NOMO-1 treated with DMSO at 0.1 percent for 48 hours (cell line): ENCODE measurements around the gene RAPGEF1.
"Not testable (repeated sequence)": the region's sequence is repeated elsewhere in the genome, so short reads cannot be mapped to it uniquely, and the experiment has no call there.

Experiments used
- DNase-seq: peaks from one replicate; lab custom pipeline; 2025; ENCODE audit not compliant: unreplicated experiment; lab: John Stamatoyannopoulos, UW

RAPGEF1 gene

DNA sequence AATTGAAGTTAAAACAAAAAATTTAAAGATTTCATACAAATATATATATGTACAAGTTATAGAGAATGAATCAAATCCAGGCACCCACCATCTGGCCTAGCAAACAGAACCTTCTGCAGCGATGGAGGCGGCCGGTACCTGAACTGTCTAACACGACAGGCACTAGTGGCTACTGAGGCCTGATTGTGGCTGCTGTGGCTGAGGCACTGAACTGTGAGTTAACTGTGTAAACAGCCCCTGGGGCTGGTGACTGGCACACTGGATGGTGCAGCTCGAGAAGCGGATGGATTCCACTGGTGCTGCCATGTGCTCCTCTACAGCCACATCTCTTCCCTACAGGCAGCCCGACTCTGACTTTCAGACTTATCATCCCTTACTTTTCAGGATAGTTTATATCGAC is 82.4 kb downstream of the RAPGEF1 start:
- DNase-seq = no peak

DNA sequence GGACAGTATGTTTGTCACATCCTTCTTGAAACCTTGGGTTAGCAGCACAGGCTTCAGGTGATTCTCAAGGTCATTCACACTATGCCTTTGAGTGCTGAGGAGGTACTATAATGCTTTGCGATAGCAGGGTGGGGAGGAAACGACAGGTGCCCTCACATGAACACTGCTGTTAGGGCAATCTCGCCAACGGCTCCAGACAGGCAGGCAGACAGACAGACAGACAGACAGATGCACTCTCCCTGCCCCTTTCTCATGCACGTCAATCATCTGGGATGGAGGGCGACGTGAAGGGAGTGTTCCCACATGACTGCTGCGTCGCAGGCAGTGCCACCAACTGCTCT is 82.9 kb downstream of the RAPGEF1 start:
- DNase-seq = no peak

DNA sequence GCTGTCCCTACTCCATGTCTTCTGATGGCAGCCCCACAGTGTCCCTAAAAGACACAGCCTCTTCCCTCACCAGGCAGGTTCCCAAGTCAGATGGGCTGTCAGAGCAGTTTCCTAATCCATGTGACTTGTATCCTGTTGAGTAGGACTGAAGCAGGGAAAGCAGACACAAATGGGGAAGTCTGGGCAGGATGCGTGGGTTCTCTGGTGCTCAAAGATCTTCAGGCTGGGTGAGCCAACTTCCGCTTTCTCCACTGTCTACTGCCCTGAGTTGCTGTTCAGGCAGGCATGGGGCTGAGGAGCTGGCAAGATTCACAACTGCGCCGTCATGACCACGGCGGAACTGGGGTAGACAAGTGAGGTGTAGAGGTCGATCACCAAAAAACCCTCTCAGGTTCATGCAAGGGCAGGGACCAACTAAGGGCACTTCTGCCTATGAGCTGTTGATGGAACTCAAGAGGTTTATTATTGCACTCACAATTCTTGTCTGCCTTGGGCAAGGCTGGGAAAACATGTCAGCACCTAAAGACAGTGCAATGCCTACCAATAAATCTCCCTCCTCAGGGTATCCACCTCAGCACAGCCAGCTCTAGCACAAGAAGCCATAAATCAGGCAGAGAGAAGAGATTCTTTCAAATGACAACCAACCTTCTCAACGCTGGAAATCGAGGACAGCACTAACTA is 83.4 kb downstream of the RAPGEF1 start:
- DNase-seq = peak; percentile 99

DNA sequence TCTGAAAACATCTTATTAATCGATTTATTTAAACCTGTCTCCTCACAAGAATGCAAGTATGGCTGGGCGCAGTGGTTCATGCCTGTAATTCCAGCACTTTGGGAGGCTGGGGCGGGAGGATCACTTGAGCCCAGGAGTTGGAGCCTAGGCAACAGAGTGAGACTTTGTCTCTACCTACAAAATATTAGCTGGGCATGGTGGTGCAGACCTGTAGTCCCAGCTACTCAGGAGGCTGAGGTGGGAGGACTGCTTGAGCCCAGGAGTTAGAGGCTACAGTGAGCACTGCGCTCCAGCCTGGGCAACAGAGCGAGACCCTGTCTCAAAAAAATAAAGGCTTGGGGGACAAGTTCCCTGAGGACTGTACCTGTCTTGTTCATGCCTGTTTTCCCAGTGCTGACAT is 85.5 kb downstream of the RAPGEF1 start:
- not testable (repeated sequence) for DNase-seq

DNA sequence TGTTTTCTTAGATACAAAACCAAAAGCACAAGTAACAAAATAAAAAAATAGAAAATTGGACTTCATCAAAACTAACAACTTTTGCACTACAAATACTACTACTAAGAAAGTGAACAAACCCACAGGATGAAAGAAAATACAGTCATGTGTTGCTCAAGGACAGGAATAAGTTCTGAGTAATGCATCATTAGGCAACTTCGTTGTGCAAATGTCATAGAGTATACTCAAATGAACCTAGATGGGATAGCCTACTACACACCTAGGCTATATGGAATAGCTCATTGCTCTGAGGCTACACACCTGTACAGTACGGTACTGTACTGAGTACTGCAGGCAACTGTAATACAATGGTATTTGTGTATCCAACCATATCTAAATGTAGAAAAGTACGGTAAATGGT is 88.3 kb downstream of the RAPGEF1 start:
- DNase-seq = peak; percentile 81

DNA sequence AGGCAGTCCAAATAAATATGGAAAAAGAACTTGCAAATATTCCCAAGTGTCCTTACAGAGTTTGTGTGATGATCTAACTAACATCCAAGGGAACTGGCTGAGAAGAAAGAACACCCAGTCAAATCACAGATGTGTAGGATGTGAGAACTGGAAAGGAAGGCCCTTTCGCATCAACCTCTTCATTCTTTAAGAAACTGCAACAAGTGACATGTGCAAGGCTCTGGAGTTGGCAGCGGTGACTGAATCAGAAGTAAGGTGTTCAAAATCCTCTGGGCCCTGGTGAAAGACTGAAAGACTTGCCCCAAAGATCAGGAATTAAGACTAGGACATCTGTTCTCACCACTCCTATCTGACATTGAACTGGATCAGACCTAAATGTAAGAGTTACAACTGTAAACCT is 88.7 kb downstream of the RAPGEF1 start:
- DNase-seq = no peak

DNA sequence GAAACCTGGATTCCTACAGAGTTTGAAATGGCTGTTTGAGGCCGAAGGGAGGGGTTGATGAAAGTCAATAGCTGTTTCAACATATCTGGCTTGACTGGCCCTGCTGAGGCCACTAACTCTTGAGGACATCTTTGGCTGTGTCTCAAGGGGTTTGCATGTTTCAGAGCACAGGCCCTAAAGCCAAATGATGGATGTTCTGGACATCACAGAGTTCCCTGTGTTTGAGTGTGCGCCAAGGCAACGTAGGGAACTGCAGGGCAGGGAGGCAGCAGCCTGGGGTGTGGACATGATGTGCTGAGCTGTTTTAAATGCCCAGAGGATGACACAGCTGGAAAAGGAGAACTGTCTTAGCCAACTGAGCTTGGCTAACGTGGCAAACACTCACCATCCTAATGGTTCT is 89.6 kb downstream of the RAPGEF1 start:
- peak; percentile 9 for DNase-seq

DNA sequence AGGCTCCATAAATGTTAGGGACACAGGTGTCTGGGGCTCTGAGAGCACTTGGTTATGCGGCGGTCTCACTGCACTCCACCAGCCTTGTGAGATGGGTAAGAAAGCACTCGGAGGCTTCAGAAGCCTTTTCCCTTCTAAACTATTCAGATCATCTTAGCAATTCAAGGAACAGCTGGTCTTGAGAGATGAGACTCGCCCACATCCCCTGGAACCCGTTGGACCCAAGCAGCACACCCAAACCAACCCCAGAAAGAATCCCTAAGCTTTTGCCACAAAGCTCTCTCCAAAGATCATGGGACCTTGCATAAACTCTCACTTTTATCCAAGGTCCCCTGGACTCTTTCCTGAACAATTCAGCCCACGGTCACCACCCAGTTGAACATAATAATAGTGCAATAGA is 90.2 kb downstream of the RAPGEF1 start:
- DNase-seq = no peak

DNA sequence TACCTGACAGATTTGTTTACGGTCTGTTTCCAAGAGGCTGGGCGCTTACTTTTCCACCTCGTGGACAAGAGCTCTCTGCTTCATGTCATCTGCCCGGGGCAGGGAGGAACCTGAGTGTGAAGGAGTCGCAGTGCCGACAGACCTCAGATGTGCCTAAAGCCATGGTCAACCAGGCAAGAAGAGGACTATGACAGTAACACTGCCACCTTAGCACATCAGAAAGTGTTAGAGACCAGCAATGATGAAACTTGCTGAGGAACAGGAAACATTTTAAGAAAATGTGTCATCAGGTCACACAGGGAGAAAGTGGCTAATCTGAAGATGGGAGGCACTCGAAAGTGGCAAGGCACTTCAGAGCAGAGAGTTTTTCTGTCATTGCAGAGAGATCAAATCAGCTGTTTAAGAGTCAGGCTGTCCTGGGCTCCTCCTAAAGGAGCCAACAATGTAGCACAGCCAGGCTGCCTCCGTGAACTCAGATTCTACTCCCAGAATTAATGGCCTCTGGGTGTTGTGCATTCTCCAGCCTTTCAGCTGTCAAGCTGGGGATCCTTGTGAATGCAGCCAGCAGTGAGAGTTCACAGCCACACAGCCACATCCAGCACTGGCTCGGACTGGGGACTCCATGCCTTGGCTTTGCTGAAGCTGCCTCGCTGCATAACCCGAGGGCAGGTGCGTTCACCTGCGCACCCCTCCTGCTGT is 94.6 kb downstream of the RAPGEF1 start:
- DNase-seq = peak; percentile 44

DNA sequence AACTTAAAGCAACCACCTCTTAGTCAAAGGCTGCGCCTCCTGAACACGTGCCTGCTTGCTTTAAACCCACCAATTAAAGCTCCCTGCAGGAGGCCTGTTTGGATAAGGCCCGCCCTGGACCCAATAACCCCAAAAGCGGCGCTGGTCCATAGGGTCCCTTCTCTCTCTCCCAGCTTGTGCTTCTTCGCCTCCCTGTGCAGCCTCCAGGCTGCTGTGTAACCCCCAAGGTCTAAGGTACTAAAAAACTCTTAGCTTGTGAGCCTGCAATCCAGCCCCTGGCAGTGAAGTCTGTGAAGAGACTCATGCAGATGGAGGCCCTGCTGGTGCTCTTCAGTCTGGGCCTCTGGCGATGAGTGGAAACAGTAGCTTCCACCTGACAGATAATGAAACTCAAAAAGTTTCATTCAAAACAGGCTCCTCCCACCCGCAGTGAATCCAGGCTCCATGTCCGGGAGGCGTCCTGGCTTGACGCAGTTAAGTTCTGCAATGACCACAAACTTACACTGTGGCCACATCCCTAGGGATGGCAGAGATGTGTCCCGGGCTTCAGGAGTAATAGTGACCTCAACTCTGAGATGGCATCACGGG is 97.3 kb downstream of the RAPGEF1 start:
- DNase-seq = no peak

DNA sequence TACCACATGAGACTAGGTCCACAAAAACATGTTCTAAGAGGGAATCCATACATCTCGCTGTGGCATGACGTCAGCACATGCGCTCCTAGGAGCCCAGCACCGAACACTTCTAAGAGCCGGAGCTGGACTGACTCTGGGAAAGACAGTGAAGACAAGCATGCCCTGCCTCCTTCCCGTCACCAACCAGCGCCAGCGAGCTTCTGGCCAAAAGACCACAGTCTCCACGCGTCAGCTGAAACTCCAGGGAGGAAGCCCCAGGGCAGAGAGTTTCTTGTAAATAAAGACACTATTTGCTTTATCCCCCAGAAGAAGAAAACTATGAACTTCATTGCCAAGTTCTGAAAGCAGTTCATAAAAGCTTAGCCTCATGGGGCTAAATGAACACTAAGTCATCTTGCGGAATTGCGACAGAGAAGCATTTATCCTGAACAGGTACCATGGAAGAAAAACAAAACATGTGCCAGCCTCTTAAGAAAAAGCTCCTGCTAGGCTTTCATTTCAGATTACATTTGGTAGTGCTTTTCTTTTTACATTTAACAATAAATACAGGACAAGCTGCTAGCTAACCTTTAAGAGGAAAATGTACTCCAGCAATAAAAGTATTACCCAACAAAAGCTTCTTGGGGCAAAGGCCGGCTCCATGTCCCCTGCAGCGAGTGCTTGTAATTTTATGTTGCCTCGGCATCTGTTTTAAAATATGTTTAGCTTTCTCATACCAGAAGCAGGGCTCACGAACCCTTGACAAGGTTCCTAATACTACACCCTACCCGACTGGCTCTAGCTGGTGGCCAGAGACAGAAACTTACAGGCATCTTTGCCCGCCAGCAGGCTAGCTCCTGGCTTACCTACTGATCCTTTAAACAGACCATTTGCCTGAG is 98.0 kb downstream of the RAPGEF1 start:
- no peak for DNase-seq

DNA sequence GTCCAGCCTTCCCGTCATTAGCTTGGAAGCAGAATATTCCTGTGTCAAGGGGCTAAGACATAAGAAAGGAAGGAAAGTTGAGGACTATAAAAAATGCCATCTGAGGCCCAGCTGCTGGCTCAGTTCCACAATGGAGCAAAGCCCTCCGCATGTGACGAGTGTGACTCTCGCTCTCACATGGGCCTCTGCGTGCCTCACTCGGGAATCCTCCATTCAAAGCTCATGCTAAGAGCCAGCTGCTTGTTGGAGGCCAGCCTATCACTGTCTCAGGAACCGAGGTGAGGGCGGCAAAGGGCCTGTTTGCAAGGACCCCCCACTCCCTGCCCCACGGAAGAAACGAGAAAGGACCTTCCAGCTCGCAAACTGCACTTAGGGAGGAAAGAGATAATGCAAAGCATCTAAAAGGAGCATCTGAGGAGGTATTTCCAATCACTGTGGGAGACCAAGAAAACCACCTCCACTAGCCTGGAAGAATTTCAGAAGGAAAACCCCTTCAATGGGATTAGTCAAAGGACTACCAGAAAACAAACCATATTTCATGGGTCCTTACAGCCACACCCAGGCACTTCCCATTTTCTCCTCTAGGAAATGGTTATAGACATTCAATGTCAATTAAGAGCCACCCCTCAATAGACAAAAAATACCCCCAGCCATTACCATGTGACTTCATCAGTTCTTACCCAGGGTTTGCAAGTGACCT is 99.3 kb downstream of the RAPGEF1 start:
- DNase-seq = no peak

DNA sequence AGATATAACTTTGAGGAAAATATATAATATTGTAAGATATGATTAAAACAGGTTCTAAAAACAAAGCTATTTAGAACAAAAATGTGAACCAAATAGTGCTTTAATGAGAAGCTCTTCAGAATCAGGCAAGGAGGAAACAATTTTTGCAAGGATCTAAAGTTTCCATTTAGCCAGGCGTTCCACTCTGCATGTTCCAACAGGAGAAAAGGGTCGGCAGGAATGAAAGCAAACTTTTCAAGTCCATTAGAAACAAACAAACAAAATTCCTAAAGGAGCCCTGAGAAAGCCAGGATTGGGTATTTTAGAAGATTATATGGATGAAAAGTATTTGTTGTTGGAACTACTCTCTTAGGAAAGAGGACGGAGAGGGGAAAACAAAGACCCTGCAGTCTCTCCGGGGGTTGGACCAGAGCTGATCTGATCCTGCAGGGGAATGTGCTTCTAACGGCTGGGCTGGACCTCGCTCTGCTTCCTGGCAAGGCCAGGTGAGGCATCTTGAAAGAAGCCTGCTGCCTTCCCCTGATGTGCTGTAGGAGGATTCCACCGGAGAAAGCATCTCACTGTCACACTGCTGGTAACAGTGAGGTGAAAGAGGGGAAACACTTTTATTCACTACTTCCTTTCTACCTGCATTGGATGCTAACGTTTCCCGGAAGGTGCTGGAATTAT is 100.0 kb downstream of the RAPGEF1 start:
- DNase-seq = no peak

DNA sequence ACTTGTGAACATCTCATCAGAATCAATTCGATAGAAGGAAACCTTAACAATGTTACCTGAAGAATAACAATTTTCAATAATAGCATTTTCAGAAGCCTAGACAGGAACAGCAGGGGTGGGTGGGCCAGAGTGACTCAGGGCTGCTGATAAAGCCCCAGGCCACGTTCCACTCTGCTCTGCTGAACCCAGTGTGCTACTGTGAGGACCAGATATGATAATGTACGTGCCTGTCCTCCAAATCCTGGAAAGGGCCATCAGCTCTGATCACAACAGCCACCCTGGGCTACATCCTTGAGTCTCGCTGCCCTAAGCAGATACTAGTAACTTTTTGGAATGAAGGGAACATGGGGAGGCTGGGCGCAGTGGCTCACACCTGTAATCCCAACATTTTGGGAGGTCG is 103.3 kb downstream of the RAPGEF1 start:
- DNase-seq = no peak

DNA sequence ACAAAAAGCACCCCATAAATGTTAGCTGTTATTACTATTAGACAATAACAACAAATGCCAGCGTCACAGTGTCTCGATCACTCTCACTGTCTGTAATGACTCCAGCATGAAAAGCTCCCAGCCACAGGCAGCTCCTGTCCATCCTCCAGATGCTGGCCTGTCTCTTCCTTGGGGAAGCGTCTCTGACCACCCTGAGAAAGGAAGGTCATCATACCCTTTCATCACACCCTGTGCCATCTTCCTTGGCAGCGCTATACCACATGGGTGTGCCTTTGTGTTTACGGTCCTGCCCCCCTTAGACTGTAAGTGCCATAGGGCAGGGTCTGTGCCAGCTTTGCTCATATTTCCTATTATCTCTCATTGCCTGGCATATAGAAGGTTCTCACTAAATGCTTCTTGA is 104.0 kb downstream of the RAPGEF1 start:
- DNase-seq = no peak

DNA sequence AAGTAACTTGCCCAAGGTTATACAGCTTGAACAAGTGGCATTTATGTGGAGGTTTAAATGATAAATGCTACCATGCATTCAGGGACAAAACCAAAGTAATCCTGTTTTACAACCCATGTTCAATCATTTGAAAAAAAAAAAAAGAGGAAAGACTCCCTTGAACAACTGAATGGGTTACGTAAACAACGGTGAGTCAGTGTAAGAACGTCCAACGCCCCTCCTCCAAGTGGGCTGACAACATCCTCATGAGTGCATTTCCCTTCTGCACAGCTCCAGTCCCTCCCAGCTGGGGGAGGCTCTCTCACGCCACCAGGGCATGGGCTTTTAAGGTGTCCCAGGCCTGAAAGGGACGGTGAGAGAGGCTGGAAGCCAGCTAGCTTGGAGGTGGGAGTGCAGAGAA is 104.6 kb downstream of the RAPGEF1 start:
- DNase-seq = peak; percentile 98

DNA sequence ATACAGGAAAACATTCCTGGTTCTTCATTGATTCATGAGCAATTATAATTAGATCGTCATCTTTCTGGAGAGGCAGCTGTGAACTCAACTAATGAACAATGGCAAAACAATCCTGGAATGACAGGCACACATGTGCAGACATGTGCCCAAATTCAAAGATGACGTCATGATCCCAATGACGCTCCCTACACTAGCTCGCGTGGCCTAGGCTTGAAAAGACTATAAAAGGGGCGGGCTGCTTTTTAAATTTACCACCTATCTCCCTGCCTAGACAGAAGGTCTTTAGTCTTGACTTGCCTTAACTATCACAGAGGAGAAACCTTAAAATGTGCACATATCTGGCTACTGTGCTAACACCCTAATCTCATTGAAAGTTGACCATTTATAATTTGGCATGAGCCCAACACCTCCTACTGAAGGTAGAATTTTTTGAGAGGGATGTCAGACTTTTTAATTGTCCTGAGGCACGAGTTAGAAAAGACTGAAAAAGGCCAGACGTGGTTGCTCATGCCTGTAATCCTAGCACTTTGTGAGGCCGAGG is 106.3 kb downstream of the RAPGEF1 start:
- DNase-seq = no peak

DNA sequence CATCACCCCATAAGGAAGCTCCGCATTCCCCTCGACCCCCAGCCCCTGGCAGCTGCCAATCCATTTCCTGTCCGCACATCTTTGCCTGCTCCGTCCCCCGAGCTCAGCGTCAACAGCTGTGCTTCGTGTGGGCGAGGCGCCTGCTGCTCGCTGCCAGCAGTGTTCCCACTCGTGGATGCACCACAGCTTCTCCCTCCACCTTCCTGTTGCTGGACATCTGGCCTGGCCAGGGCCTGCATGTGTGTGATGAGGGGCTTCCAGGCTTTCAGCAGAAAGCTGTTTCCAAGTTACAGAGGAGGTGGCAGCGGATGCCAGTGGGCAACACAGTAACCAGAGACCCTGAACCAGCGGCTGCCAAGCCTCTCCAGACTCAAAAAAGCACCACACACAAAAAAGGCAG is 108.6 kb downstream of the RAPGEF1 start:
- DNase-seq = no peak

DNA sequence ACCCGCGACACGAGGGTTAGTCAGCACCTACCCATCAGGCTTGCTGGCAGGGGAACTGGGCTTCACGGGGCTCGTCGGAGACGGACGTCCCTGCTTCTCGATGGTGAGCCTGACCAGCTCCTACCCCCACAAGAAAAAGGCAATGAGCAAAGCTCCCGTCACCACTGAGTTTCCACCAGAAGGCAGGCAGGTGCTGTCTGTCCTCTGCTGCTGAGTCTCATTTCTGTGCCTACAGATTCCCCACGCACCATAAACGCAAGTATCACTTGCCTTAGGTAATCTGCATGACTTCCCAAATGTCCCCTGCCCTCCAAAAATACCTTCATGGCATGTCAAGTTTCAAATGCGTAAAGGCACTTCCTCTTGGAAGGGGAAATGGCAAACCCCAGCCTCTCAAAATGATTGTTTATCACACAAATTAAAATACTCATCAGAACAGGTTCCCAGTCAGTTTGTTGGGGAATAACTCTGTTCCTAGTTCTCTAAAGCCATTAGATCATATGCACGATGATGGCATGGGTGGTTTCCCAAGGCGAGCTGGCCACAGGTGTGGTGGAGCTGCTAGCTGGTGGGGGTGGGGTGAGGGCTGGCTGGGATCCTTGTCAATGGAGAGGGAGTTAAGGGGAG is 109.6 kb downstream of the RAPGEF1 start:
- DNase-seq = peak; percentile 58

DNA sequence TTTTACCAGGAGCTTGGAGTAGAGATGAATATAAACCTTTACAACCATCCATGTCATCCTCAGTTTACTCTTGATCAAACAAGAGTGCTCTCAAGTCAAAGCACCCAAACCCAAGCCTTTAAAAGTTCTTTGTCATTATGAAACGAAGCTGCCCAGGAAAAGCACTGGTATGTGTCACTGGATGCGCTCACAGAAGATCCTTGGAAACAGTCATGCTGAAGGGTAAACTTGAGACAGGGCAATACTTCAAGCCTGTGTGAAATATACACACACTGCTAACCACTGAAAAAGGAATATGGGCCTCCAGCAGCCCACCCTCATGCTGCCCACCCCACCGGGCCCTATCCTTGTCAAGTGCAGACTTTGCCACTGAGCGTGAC is 110.1 kb downstream of the RAPGEF1 start:
- no peak for DNase-seq
